Heart left ventricle (tissue), 13 donors: ENCODE data around the gene YIF1B.

Experiments
- POLR2A ChIP-seq, 2 donors: fragments of 450-650 bp; IDR thresholded peaks; one replicate each; pipeline ENCODE4 v1.6.1; 2017; ENCODE audit warnings: antibody characterized with exemption in 2 of 2, mild to moderate bottlenecking in 2 of 2, moderate library complexity in 2 of 2
- TF ChIP-seq, protein P1 (sequence below), 12 donors: fragments of 200-600 bp; sonication (generic) in 4 of 12; IDR thresholded peaks; one replicate each; pipeline versions ENCODE4 v1.5.0 to v1.8.0; 2018 to 2022; ENCODE audit warnings: antibody characterized with exemption in 12 of 12, mild to moderate bottlenecking in 5 of 12
- donor health status: ischemic (EF 13 %, LVEDD 7.1; RV severe dilation, severe dysfunction).
- donor health status: DM: no; HTN: yes; CAD: no.
- donor health status: DM: no; HTN: no; CAD: no.
- donor health status: ischemic (EF 25% LVEDD 6.9; RV normal size, moderate dysfunction).
- donor health status: ischemic (EF 25% LVEDD 5.7; RV mildly dilated, moderate dysfunction).
- donor health status: ischemic (EF 35%, LVEDD 5.7; RV mildly dilated, moderate dysfunction).
- donor health status: nonischemic (EF 11% LVEDD 7.7; RV severe dilation, severe dysfunction).
- donor health status: DM: yes; HTN: yes; CAD: no.
- donor health status: PGD.
- donor health status: ischemic (EF 29% LVEDD 5.4; RV normal size, mild dysfunction).
- donor health status: nonischemic (EF 23%, LVEDD 6.1; RV moderate dilation, normal function).

DNA sequence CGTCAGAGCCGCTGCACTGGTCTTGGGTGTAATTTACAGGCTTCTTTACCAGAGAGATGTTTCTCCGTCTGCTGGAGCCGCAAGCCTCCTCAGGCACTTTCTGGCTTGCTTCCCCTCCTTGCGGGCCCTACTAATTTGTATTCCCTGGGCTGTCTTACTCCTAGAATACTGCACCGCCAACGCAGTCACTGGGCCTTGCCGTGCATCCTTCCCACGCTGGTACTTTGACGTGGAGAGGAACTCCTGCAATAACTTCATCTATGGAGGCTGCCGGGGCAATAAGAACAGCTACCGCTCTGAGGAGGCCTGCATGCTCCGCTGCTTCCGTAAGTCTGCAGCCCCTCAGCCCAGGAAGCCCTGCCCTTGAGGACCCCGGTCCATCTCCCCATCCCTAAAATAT is 25.8 kb downstream of the YIF1B start:
- TF ChIP-seq, protein P1, sequence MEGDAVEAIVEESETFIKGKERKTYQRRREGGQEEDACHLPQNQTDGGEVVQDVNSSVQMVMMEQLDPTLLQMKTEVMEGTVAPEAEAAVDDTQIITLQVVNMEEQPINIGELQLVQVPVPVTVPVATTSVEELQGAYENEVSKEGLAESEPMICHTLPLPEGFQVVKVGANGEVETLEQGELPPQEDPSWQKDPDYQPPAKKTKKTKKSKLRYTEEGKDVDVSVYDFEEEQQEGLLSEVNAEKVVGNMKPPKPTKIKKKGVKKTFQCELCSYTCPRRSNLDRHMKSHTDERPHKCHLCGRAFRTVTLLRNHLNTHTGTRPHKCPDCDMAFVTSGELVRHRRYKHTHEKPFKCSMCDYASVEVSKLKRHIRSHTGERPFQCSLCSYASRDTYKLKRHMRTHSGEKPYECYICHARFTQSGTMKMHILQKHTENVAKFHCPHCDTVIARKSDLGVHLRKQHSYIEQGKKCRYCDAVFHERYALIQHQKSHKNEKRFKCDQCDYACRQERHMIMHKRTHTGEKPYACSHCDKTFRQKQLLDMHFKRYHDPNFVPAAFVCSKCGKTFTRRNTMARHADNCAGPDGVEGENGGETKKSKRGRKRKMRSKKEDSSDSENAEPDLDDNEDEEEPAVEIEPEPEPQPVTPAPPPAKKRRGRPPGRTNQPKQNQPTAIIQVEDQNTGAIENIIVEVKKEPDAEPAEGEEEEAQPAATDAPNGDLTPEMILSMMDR (IDR thresholded peaks at IDR 0.05): no peak
- no peak for TF ChIP-seq POLR2A (IDR thresholded peaks at IDR 0.05)
